GM12878 (cell line): Measurements from ENCODE around the gene IFT172. TPM values are rescaled to one million over a fixed set of nuclear protein-coding genes. Genes with fewer than 3 reads are reported as not detected.

Experiments used
- ATAC-seq: fragments of 200-7000 bp; cut with Tn5 transposase; 3 replicates; pipeline ENCODE4 v1.9.1; 2020; ENCODE audit warnings: mild to moderate bottlenecking, moderate library complexity
- BruUV-seq: library from RNA; stranded (reverse); fragments of 400-500 nt; replicated peaks from 2 replicates; lab custom pipeline; 2021; lab: Mats Ljungman, UMichigan
- CTCF ChIA-PET: fragments of 300-600 bp; sonication (Branson Sonifier 250); formaldehyde crosslinking; extraction: SDS; loops from one replicate; lab custom pipeline; 2021; ENCODE audit warnings: inconsistent platforms; lab: Yijun Ruan, JAX
- POLR2A ChIA-PET: fragments of 350-600 bp; formaldehyde crosslinking; extraction: SDS; loops from one replicate; lab custom pipeline; 2021; ENCODE audit warnings: inconsistent platforms; lab: Charles Lee
- RAD21 ChIA-PET: fragments of 300-600 bp; sonication (Branson Sonifier 250); formaldehyde crosslinking; loops from one replicate; lab custom pipeline; 2023; ENCODE audit warnings: antibody characterized with exemption; ENCODE audit not compliant: unreplicated experiment; lab: Charles Lee
- SMC1A ChIA-PET: fragments of 300-600 bp; sonication (Branson Sonifier 250); formaldehyde crosslinking; loops from one replicate; lab custom pipeline; 2023; ENCODE audit not compliant: unreplicated experiment, uncharacterized antibody; lab: Charles Lee
- DNase-seq: peaks from one replicate; pipeline ENCODE4 v3.0.0-alpha.2; 2011; ENCODE audit warnings: low read depth, low spot score
- FAIRE-seq: peaks from 3 replicates; lab custom pipeline; 2011; peaks lifted over from hg19 to GRCh38; lab: Jason Lieb, UNC
- H2AFZ ChIP-seq: 2 replicates; pipeline ENCODE4 v1.6.0; 2011; ENCODE audit warnings: low read depth, low read length, control low read depth; ENCODE audit not compliant: control insufficient read depth
- H3K27ac ChIP-seq: 2 replicates; pipeline ENCODE4 v1.5.1; 2011; ENCODE audit warnings: control low read depth; ENCODE audit not compliant: control insufficient read depth, insufficient read depth
- H3K27me3 ChIP-seq, 2 experiments: replicated peaks in 1 of 2; 2 replicates each; pipeline versions ENCODE4 v1.6.0 to v1.6.1; 2011; ENCODE audit warnings: low read length in 1 of 2; ENCODE audit not compliant: control insufficient read depth in 2 of 2, insufficient read depth in 2 of 2
- H3K36me3 ChIP-seq, 2 experiments: 2 replicates each; pipeline ENCODE4 v1.5.1; 2011; ENCODE audit warnings: low read length in 1 of 2; ENCODE audit not compliant: control insufficient read depth in 2 of 2, insufficient read depth in 2 of 2
- H3K4me1 ChIP-seq: 2 replicates; pipeline ENCODE4 v1.6.1; 2011; ENCODE audit warnings: mild to moderate bottlenecking, low read length, moderate library complexity, mixed read lengths; ENCODE audit not compliant: control insufficient read depth, insufficient read depth
- H3K4me2 ChIP-seq: 2 replicates; pipeline ENCODE4 v1.6.0; 2011; ENCODE audit warnings: control low read depth; ENCODE audit not compliant: control insufficient read depth, insufficient read depth
- H3K4me3 ChIP-seq: fragments of 200-600 bp; sonication (generic); 2 replicates; pipeline ENCODE4 v1.5.1; 2016
- H3K79me2 ChIP-seq: 2 replicates; pipeline ENCODE4 v1.6.0; 2011; ENCODE audit warnings: low read length; ENCODE audit not compliant: control insufficient read depth, insufficient read depth
- H3K9ac ChIP-seq: 2 replicates; pipeline ENCODE4 v1.8.0; 2011; ENCODE audit warnings: low read length, control low read depth, mixed read lengths; ENCODE audit not compliant: control insufficient read depth, insufficient read depth
- H3K9me3 ChIP-seq: replicated peaks from 3 replicates; pipeline ENCODE4 v1.5.1; 2011; ENCODE audit warnings: mild to moderate bottlenecking, low read length; ENCODE audit not compliant: control insufficient read depth, insufficient read depth
- H4K20me1 ChIP-seq: 2 replicates; pipeline ENCODE4 v1.6.0; 2011; ENCODE audit not compliant: control insufficient read depth, insufficient read depth
- CEBPB ChIP-seq, 2 experiments: fragments of 150-350 bp in 1 of 2; IDR thresholded peaks; 2 replicates each; pipeline ENCODE4 v1.6.1; 2012 to 2014; ENCODE audit warnings: low read depth in 2 of 2, low read length in 2 of 2, borderline replicate concordance in 1 of 2, inconsistent platforms in 1 of 2
- CHD1 ChIP-seq: IDR thresholded peaks from 2 replicates; pipeline ENCODE4 v1.6.1; 2012; ENCODE audit warnings: low read depth, low read length, improper control_type of control experiment
- CHD2 ChIP-seq: IDR thresholded peaks from 2 replicates; pipeline ENCODE4 v1.6.1; 2011; ENCODE audit warnings: low read depth, low read length, improper control_type of control experiment, borderline replicate concordance
- DPF2 ChIP-seq: fragments of 450-650 bp; IDR thresholded peaks from 2 replicates; pipeline ENCODE4 v1.6.1; 2017; ENCODE audit warnings: mild to moderate bottlenecking
- EED ChIP-seq: sonication (generic); IDR thresholded peaks from 2 replicates; pipeline ENCODE4 v1.6.1; 2016; ENCODE audit warnings: antibody characterized with exemption, low read depth
- FOS ChIP-seq: IDR thresholded peaks from 3 replicates; pipeline ENCODE4 v1.6.1; 2011; ENCODE audit warnings: borderline replicate concordance; ENCODE audit not compliant: insufficient read length; ENCODE audit errors: extremely low read depth
- KLF5 ChIP-seq: fragments of 450-650 bp; IDR thresholded peaks from 2 replicates; pipeline ENCODE4 v1.6.1; 2014; ENCODE audit warnings: mild to moderate bottlenecking; ENCODE audit not compliant: partially characterized antibody
- LARP7 ChIP-seq: fragments of 450-650 bp; IDR thresholded peaks from 2 replicates; pipeline ENCODE4 v1.6.1; 2017; ENCODE audit warnings: mild to moderate bottlenecking
- MTA3 ChIP-seq: IDR thresholded peaks from 2 replicates; pipeline ENCODE4 v1.6.1; 2012; ENCODE audit warnings: low read length, inconsistent platforms, borderline replicate concordance
- RAD51 ChIP-seq: fragments of 450-650 bp; IDR thresholded peaks from 2 replicates; pipeline ENCODE4 v1.6.1; 2016; ENCODE audit warnings: moderate library complexity, mild to moderate bottlenecking, inconsistent platforms
- RUNX3 ChIP-seq: IDR thresholded peaks from 2 replicates; pipeline ENCODE4 v1.6.1; 2012; ENCODE audit warnings: low read length, inconsistent platforms
- SIX5 ChIP-seq: IDR thresholded peaks from 2 replicates; pipeline ENCODE4 v1.6.1; 2011; ENCODE audit warnings: mild to moderate bottlenecking, low read depth, low read length, moderate library complexity; ENCODE audit not compliant: severe bottlenecking
- SP1 ChIP-seq: IDR thresholded peaks from one replicate; pipeline ENCODE4 v1.6.1; 2011; ENCODE audit warnings: low read depth, low read length
- SPI1 ChIP-seq: IDR thresholded peaks from 2 replicates; pipeline ENCODE4 v1.6.1; 2011; ENCODE audit warnings: low read depth, mild to moderate bottlenecking, low read length, moderate library complexity, borderline replicate concordance; ENCODE audit not compliant: insufficient read depth
- TAF1 ChIP-seq: IDR thresholded peaks from 2 replicates; pipeline ENCODE4 v1.6.1; 2011; ENCODE audit warnings: mild to moderate bottlenecking, low read depth, low read length, borderline replicate concordance
- TBL1XR1 ChIP-seq: IDR thresholded peaks from 2 replicates; pipeline ENCODE4 v1.6.1; 2012; ENCODE audit warnings: low read depth, low read length, improper control_type of control experiment
- TCF3 ChIP-seq: IDR thresholded peaks from 2 replicates; pipeline ENCODE4 v1.6.1; 2012; ENCODE audit warnings: low read depth, mild to moderate bottlenecking, low read length, borderline replicate concordance; ENCODE audit not compliant: insufficient read depth
- ZBED1 ChIP-seq: IDR thresholded peaks from 2 replicates; pipeline ENCODE4 v1.6.1; 2016; ENCODE audit warnings: borderline replicate concordance
- WGBS: methylation state at CpG from one replicate; pipeline ENCODE4 v1.1.6; 2016; ENCODE audit warnings: low lambda C conversion rate; ENCODE audit not compliant: insufficient replicate concordance, insufficient coverage; ENCODE audit errors: missing lambda C conversion rate; 5-methylcytosine and 5-hydroxymethylcytosine counted together
- in situ Hi-C: fragments of 300-500 bp; cut with MboI; formaldehyde crosslinking; loops from 9 replicates; pipeline ENCODE4 v1.14.3; 2018; ENCODE audit warnings: mixed read lengths
- intact Hi-C: fragments of 100-400 bp; cut with micrococcal nuclease; formaldehyde crosslinking; loops from one replicate; pipeline ENCODE4 v1.14.2; 2022; ENCODE audit not compliant: unreplicated experiment
- polyA plus RNA-seq, 11 experiments: library from polyadenylated mRNA; depleted of rRNA in 4 of 11; unstranded in 6 of 11; stranded (reverse) in 5 of 11; fragments of >200 nt; fragmentation: Nextera tagmentation in 4 of 11; fragmentation: Illumina TruSeq in 1 of 11; extraction: Ambion mirVana in 4 of 11; extraction: Trizol in 1 of 11; gene quantifications; 1 replicate in 1 of 11; 2 replicates in 10 of 11; pipeline versions ENCODE4 v1.2.1 to v1.2.3, GENCODE V29; 2011 to 2016; ENCODE audit warnings: inconsistent platforms in 2 of 11, missing spikeins in 2 of 11, low read depth in 1 of 11
- total RNA-seq, 4 experiments: library from RNA; depleted of rRNA in 3 of 4; stranded (reverse); fragments of >200 nt in 3 of 4; fragmentation: Illumina TruSeq in 1 of 4; extraction: Trizol in 1 of 4; gene quantifications; 2 replicates each; pipeline versions ENCODE4 v1.2.1 to v1.2.3, GENCODE V29; 2013 to 2021
- TF ChIP-seq, protein P1 (sequence below): IDR thresholded peaks from 2 replicates; pipeline ENCODE4 v1.6.1; 2011; ENCODE audit warnings: mild to moderate bottlenecking, low read depth, low read length, moderate library complexity; ENCODE audit not compliant: insufficient replicate concordance

The IFT172 gene
- total and polyA plus RNA-seq, 10 of the 15 experiments (the other 5 are each of a cell fraction or from before 2014, with no cell fraction given), result 2.4 to 8.6 (median 6.2) TPM

DNA sequence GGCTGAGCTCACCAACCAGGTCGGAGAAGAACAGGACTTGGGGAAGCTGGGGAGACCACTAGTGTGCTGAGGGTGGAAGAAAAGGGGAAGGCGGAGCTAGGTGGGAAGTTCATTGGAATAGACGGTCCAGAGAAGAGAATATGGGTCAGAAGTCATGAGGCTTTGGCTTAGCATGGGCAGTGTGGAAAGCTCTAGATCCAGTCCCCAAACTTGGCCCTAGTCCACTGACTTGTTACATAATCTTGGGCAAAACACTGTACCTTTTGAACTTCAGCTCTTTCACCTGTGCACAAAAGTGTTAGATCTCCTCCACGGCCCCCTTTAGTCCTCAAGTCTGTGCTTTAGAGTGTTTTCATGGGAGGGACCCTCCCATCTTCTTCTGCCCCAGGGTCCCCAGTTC, 17.8 kb upstream of the IFT172 start:
- CTCF ChIA-PET, result no interaction called here

DNA sequence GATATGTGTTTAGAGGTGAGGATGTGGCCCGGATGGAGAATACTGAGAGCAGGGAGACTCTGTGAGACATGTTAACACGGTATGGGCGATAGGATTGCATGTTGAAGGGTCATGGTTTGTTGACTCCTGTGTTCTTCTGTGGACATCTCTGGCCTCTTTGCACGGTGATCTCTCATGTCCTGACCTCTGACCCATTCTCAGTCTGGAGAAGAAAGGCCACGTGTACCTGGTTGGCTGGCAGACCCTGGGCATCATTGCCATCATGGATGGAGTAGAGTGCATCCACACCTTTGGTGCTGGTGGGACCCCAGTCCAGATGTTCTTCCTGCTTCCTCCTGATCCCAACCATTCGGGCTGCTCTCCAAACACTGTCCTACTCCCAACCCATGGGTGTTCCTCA, 17.0 kb upstream of the IFT172 start:
- ChIA-PET CTCF (no interaction called here), POLR2A (interaction anchor here (0.5 to 0.6 kb wide), 2 partner anchors 60 to 588 kb away, joined by 3 to 4 read pairs; no protein-coding TSS in a partner anchor), SMC1A (no interaction called here), RAD21 (no interaction called here)
- Histone ChIP-seq H3K36me3 (no peaks in the 10 kb centered on the region), H3K79me2 (no peaks in the 10 kb centered on the region), H4K20me1 (no peaks in the 10 kb centered on the region), H3K27me3 (no peaks in the 10 kb centered on the region; a peak in 2 of 4 replicates), H3K9me3 (no peaks in the 10 kb centered on the region), H3K4me2 (no peak overlapping the region), H3K4me3 (no peak overlapping the region), H3K4me1 (no peaks in the 10 kb centered on the region), H3K27ac (no peak overlapping the region), H3K9ac (no peak overlapping the region), H2AFZ (no peak overlapping the region)
- BruUV-seq, result no TSS peak
- DNase-seq, result no peak
- TF ChIP-seq CHD2, result no peak
- no peak for TF ChIP-seq TCF3
- no peak for TF ChIP-seq CHD1
- no peak for TF ChIP-seq RUNX3
- TF ChIP-seq EED, result no peak
- TF ChIP-seq DPF2, result no peak
- no peak for TF ChIP-seq TBL1XR1
- TF ChIP-seq MTA3, result no peak
- TF ChIP-seq ZBED1, result no peak
- no peak for TF ChIP-seq KLF5
- TF ChIP-seq SP1, result no peak
- no peak for TF ChIP-seq SPI1
- TF ChIP-seq CEBPB (IDR thresholded peaks at IDR 0.05; ENCODE audit: borderline replicate concordance in 1 of 2, low read depth in 2 of 2, low read length in 2 of 2), result no peak
- TF ChIP-seq SIX5, result no peak
- TF ChIP-seq, protein P1, sequence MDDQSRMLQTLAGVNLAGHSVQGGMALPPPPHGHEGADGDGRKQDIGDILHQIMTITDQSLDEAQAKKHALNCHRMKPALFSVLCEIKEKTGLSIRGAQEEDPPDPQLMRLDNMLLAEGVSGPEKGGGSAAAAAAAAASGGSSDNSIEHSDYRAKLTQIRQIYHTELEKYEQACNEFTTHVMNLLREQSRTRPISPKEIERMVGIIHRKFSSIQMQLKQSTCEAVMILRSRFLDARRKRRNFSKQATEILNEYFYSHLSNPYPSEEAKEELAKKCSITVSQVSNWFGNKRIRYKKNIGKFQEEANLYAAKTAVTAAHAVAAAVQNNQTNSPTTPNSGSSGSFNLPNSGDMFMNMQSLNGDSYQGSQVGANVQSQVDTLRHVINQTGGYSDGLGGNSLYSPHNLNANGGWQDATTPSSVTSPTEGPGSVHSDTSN, result no peak
- no peak for TF ChIP-seq LARP7
- 34% methylated on average over 6 of the region's 6 CpGs for WGBS
- no peak for FAIRE-seq
- no peak for ATAC-seq
- in situ Hi-C loops (no loop called here), intact Hi-C loops (no loop called here)

More for the DNA sequence above, 17.8 kb upstream of the IFT172 start:
- no peak overlapping the region for H3K27ac ChIP-seq
- H3K4me1 ChIP-seq, result no peaks in the 10 kb centered on the region
- no peak for FAIRE-seq
- in situ Hi-C loops (no loop called here), intact Hi-C loops (no loop called here)
- ATAC-seq, result no peak
- ChIA-PET RAD21 (no interaction called here), POLR2A (interaction anchor here (0.6 kb wide), 1 partner anchor 589 kb away, joined by 3 read pairs; no protein-coding TSS in a partner anchor), SMC1A (no interaction called here)
- 3% methylated on average over 4 of the region's 4 CpGs for WGBS
- no TSS peak for BruUV-seq
- no peak overlapping the region for H3K9ac ChIP-seq
- no peaks in the 10 kb centered on the region for H4K20me1 ChIP-seq
- H3K27me3 ChIP-seq, result no peaks in the 10 kb centered on the region; a peak in 2 of 4 replicates
- no peak overlapping the region for H2AFZ ChIP-seq
- DNase-seq, result no peak
- TF ChIP-seq RAD51, result no peak
- no peak for TF ChIP-seq FOS
- no peak for TF ChIP-seq TAF1
- H3K4me2 ChIP-seq, result no peak overlapping the region
- H3K79me2 ChIP-seq, result no peaks in the 10 kb centered on the region
- no peak overlapping the region for H3K4me3 ChIP-seq
- no peaks in the 10 kb centered on the region for H3K36me3 ChIP-seq
- no peaks in the 10 kb centered on the region for H3K9me3 ChIP-seq
